Measurements from ENCODE around the gene KPNA1.

DNA sequence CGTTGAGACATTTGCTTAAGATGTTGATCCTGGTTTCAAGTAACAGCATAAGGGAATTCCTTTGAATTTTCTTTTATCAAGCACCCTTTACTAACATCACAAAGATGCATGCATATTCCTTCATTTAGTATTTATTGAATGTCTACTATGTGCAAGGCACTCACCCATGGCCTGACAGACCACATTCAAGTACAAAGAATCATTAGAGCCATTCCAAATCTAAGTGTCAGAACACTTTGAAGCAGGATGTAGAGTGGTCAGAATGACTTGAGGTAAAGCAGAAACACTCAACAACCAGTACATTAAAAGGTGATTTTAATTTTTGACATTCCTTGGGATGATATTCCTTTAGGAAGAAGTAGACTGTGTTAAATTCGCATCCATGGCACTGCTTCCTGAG, 92.9 kb downstream of the KPNA1 start:
- no peak for TF ChIP-seq POLR2A (IDR thresholded peaks at IDR 0.05)
- TF ChIP-seq, protein P1, sequence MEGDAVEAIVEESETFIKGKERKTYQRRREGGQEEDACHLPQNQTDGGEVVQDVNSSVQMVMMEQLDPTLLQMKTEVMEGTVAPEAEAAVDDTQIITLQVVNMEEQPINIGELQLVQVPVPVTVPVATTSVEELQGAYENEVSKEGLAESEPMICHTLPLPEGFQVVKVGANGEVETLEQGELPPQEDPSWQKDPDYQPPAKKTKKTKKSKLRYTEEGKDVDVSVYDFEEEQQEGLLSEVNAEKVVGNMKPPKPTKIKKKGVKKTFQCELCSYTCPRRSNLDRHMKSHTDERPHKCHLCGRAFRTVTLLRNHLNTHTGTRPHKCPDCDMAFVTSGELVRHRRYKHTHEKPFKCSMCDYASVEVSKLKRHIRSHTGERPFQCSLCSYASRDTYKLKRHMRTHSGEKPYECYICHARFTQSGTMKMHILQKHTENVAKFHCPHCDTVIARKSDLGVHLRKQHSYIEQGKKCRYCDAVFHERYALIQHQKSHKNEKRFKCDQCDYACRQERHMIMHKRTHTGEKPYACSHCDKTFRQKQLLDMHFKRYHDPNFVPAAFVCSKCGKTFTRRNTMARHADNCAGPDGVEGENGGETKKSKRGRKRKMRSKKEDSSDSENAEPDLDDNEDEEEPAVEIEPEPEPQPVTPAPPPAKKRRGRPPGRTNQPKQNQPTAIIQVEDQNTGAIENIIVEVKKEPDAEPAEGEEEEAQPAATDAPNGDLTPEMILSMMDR (IDR thresholded peaks at IDR 0.05), result no peak

Data from ovary (tissue), 3 donors.